ENCODE measurements around the gene REXO4.

DNA sequence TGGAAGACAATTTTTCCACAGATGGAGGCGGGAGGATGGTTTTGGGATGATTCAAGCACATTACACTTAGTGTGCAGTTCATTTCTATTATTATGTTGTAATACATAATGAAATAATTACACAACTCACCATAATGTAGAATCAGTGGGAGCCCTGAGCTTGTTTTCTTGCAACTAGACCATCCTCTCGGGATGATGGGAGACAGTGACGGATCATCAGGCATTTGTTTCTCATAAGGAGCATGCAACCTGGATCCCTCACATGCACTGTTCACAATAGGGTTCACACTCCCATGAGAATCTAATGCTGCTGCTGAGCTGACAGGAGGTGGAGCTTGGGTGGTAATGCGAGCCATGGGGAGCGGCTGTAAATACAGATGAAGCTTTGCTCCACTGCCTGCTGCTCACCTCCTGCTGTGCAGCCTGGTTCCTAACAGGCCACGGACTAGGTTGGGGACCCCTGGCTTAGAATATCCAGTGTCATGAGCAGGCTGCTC is 40.0 kb downstream of the REXO4 start:
- TF ChIP-seq GATA3 (IDR thresholded peaks at IDR 0.05; ENCODE audit: low read depth, low read length) (no peak), GATA2 (IDR thresholded peaks at IDR 0.05; ENCODE audit: low read depth, low read length) (no peak)

Measured in SH-SY5Y (cell line).